Caco-2 (cell line): ENCODE results near the gene MS4A6E. TPM values are rescaled to one million over a fixed set of nuclear protein-coding genes. Genes with fewer than 3 reads are reported as not detected.

Source experiments
- BruUV-seq: library from RNA; stranded (reverse); fragments of 400-500 nt; replicated peaks from 2 replicates; lab custom pipeline; 2021; lab: Mats Ljungman, UMichigan
- CTCF ChIA-PET: fragments of 300-600 bp; sonication (Branson Sonifier 250); formaldehyde crosslinking; loops from one replicate; lab custom pipeline; 2022; ENCODE audit warnings: antibody characterized with exemption; lab: Charles Lee
- POLR2A ChIA-PET: fragments of 300-600 bp; sonication (Branson Sonifier 250); formaldehyde crosslinking; loops from one replicate; lab custom pipeline; 2022; ENCODE audit warnings: antibody characterized with exemption; lab: Charles Lee
- DNase-seq, 2 experiments: peaks; one replicate each; pipeline versions ENCODE4 v3.0.0 to v3.0.0-alpha.2; 2020 to 2022
- H3K27me3 ChIP-seq: replicated peaks from 2 replicates; pipeline ENCODE4 v1.6.0; 2011; ENCODE audit warnings: low read length; ENCODE audit not compliant: control insufficient read depth, insufficient read depth
- H3K36me3 ChIP-seq: 2 replicates; pipeline ENCODE4 v1.5.1; 2011; ENCODE audit warnings: low read length; ENCODE audit not compliant: control insufficient read depth, insufficient read depth
- H3K4me1 ChIP-seq: fragments of 250-450 bp; sonication (Bioruptor Pico); 2 replicates; pipeline ENCODE4 v1.5.1; 2020; ENCODE audit warnings: mild to moderate bottlenecking
- H3K4me3 ChIP-seq: 2 replicates; pipeline ENCODE4 v1.5.1; 2011; ENCODE audit warnings: low read depth, mild to moderate bottlenecking, control low read depth, low read length
- H3K9me3 ChIP-seq: fragments of 250-450 bp; sonication (Bioruptor Pico); 2 replicates; pipeline ENCODE4 v1.5.1; 2020; ENCODE audit warnings: mild to moderate bottlenecking, moderate library complexity
- H3K27ac Mint-ChIP-seq: one replicate; pipeline ENCODE4 v1.8.0; 2022; ENCODE audit warnings: mixed read lengths; ENCODE audit not compliant: unreplicated experiment
- H3K27me3 Mint-ChIP-seq: one replicate; pipeline ENCODE4 v1.8.0; 2022; ENCODE audit warnings: mixed read lengths; ENCODE audit not compliant: insufficient read depth, unreplicated experiment
- H3K36me3 Mint-ChIP-seq: one replicate; pipeline ENCODE4 v1.8.0; 2022; ENCODE audit warnings: mild to moderate bottlenecking, mixed read lengths; ENCODE audit not compliant: insufficient read depth, unreplicated experiment
- H3K4me1 Mint-ChIP-seq: one replicate; pipeline ENCODE4 v1.8.0; 2022; ENCODE audit warnings: low read depth, mixed read lengths; ENCODE audit not compliant: unreplicated experiment
- H3K4me3 Mint-ChIP-seq: one replicate; pipeline ENCODE4 v1.8.0; 2022; ENCODE audit warnings: mild to moderate bottlenecking, moderate library complexity, mixed read lengths; ENCODE audit not compliant: unreplicated experiment
- H3K9me3 Mint-ChIP-seq: one replicate; pipeline ENCODE4 v1.8.0; 2022; ENCODE audit warnings: mixed read lengths; ENCODE audit not compliant: unreplicated experiment
- CTCF ChIP-seq, 2 experiments: fragments of 200-600 bp in 1 of 2; IDR thresholded peaks; 1 replicate in 1 of 2; 2 replicates in 1 of 2; pipeline versions ENCODE4 v1.5.1 to v1.8.0; 2011 to 2022; ENCODE audit warnings: antibody characterized with exemption in 1 of 2, control low read depth in 1 of 2, inconsistent platforms in 1 of 2, low read depth in 1 of 2, low read length in 1 of 2, mild to moderate bottlenecking in 1 of 2, moderate library complexity in 1 of 2; ENCODE audit not compliant: insufficient read depth in 1 of 2, severe bottlenecking in 1 of 2, unreplicated experiment in 1 of 2
- intact Hi-C: fragments of 100-400 bp; cut with micrococcal nuclease; formaldehyde crosslinking; loops from one replicate; pipeline ENCODE4 v1.10.0; 2022; ENCODE audit not compliant: unreplicated experiment
- total RNA-seq: library from RNA; stranded (reverse); gene quantifications from 2 replicates; pipeline ENCODE4 v1.2.3, GENCODE V29; 2022

Gene MS4A6E
- total RNA-seq, 1 experiment from 2014 or later: not detected

GRCh38 chr11:60390419-60390818, 63.4 kb downstream of the MS4A6E start:
- Histone ChIP-seq H3K4me1 (no peaks in the 10 kb centered on the region), H3K36me3 (no peaks in the 10 kb centered on the region), H3K4me3 (no peak overlapping the region), H3K9me3 (no peaks in the 10 kb centered on the region; the same call in 1 of the 2 replicates), H3K27me3 (no peaks in the 10 kb centered on the region)
- no TSS peak for BruUV-seq
- CTCF ChIA-PET: no interaction called here
- no peak overlapping the region for H3K4me3 Mint-ChIP-seq
- H3K27ac Mint-ChIP-seq: no peak overlapping the region
- H3K4me1 Mint-ChIP-seq: no peaks in the 10 kb centered on the region
- H3K9me3 Mint-ChIP-seq: peaks cover 9% of the 10 kb centered on the region
- TF ChIP-seq CTCF (IDR thresholded peaks at IDR 0.05; ENCODE audit: insufficient read depth in 1 of 2, low read depth in 1 of 2, low read length in 1 of 2, severe bottlenecking in 1 of 2, unreplicated experiment in 1 of 2): no peak
- H3K36me3 Mint-ChIP-seq: no peaks in the 10 kb centered on the region
- POLR2A ChIA-PET: no interaction called here
- no peaks in the 10 kb centered on the region for H3K27me3 Mint-ChIP-seq
- intact Hi-C loops: no loop called here
- DNase-seq: no peak

Other genes with a start within 250 kb of the MS4A6E start
- gene MS4A2, start 238.6 kb upstream of the MS4A6E start, total RNA-seq: not detected in 2 replicates
- gene MS4A6A, start 144.2 kb upstream of the MS4A6E start, total RNA-seq: not detected in 2 replicates
- gene MS4A4E, start 84.1 kb upstream of the MS4A6E start, total RNA-seq: not detected in 2 replicates
- gene MS4A4A, start 46.6 kb upstream of the MS4A6E start, total RNA-seq: not detected in 2 replicates
- gene MS4A7, start 51.3 kb downstream of the MS4A6E start, total RNA-seq: not detected in 2 replicates
- gene MS4A14, start 69.2 kb downstream of the MS4A6E start, total RNA-seq: not detected in 2 replicates
- gene MS4A5, start 102.3 kb downstream of the MS4A6E start, total RNA-seq: not detected in 2 replicates
- gene MS4A1, start 128.6 kb downstream of the MS4A6E start, total RNA-seq: not detected in 2 replicates
- gene MS4A12, start 165.5 kb downstream of the MS4A6E start, total RNA-seq: not detected in 2 replicates
- not detected in 2 replicates for gene MS4A13, start 188.1 kb downstream of the MS4A6E start, total RNA-seq